ENCODE data around the gene ANGPTL2. TPM values are rescaled to one million over a fixed set of nuclear protein-coding genes. Genes with fewer than 3 reads are reported as not detected.

ANGPTL2 gene
- total RNA-seq, 1 experiment from 2014 or later, result 0.08 TPM

DNA sequence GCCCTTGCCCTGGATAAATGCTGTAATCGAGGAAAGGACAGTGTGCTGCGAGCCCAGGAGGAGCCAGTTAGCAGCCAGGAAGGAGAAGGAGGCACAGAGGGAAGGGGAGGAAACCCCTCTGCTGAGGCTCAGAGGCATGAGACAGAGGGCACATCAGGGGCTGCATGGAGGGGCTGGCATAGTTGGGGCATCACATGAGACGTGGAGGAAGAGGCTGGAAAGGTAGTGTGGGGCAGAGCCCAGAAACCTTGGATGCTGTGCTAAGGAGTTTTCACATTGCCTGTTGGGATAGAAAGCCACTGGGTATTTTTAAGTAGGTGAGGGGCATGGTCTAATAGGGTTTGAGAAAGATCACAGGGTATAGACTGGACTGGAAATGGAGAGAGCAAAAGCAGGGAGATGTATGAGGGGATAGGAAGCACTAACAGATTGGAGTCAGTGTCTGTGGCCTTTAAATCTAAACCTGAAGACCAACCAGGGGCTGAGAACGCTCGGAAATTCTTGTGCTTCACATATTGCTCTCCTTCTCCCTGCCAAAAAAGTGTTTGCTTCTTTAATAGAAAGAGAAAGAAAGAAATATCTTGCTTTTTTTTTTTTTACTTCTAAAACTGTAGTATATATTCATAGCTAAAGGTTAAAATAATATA is 33.0 kb upstream of the ANGPTL2 start:
- Histone ChIP-seq H3K27ac (ENCODE audit: low read length) (no peak overlapping the region), H3K4me1 (ENCODE audit: control insufficient read depth, insufficient read depth, low read length) (peaks cover 4% of the 10 kb centered on the region; the same call in 1 of the 2 replicates), H3K4me3 (ENCODE audit: low read depth in 2 of 2, low read length in 2 of 2) (no peak overlapping the region), H3K36me3 (ENCODE audit: control insufficient read depth, insufficient read depth, low read length) (no peaks in the 10 kb centered on the region), H3K9me3 (ENCODE audit: control insufficient read depth, insufficient read depth, low read depth, low read length) (no peaks in the 10 kb centered on the region), H3K27me3 (ENCODE audit: control insufficient read depth, insufficient read depth, low read length) (no peaks in the 10 kb centered on the region)
- ChIA-PET CTCF (no interaction called here), POLR2A (no interaction called here)
- DNase-seq (ENCODE audit: low read depth, low spot score) (no peak), ATAC-seq (no peak)
- TF ChIP-seq SIN3A (IDR thresholded peaks at IDR 0.05; ENCODE audit: borderline replicate concordance, insufficient read depth, low read depth, low read length) (no peak), POLR2AphosphoS5 (IDR thresholded peaks at IDR 0.05; ENCODE audit: low read depth, low read length) (no peak), TCF7L2 (IDR thresholded peaks at IDR 0.05; ENCODE audit: low read depth, low read length) (no peak)
- TF ChIP-seq, protein P1, sequence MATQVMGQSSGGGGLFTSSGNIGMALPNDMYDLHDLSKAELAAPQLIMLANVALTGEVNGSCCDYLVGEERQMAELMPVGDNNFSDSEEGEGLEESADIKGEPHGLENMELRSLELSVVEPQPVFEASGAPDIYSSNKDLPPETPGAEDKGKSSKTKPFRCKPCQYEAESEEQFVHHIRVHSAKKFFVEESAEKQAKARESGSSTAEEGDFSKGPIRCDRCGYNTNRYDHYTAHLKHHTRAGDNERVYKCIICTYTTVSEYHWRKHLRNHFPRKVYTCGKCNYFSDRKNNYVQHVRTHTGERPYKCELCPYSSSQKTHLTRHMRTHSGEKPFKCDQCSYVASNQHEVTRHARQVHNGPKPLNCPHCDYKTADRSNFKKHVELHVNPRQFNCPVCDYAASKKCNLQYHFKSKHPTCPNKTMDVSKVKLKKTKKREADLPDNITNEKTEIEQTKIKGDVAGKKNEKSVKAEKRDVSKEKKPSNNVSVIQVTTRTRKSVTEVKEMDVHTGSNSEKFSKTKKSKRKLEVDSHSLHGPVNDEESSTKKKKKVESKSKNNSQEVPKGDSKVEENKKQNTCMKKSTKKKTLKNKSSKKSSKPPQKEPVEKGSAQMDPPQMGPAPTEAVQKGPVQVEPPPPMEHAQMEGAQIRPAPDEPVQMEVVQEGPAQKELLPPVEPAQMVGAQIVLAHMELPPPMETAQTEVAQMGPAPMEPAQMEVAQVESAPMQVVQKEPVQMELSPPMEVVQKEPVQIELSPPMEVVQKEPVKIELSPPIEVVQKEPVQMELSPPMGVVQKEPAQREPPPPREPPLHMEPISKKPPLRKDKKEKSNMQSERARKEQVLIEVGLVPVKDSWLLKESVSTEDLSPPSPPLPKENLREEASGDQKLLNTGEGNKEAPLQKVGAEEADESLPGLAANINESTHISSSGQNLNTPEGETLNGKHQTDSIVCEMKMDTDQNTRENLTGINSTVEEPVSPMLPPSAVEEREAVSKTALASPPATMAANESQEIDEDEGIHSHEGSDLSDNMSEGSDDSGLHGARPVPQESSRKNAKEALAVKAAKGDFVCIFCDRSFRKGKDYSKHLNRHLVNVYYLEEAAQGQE (IDR thresholded peaks at IDR 0.05; ENCODE audit: insufficient read depth in 1 of 2, low read depth in 2 of 2, low read length in 1 of 2), result no peak
- TF ChIP-seq, protein P2, sequence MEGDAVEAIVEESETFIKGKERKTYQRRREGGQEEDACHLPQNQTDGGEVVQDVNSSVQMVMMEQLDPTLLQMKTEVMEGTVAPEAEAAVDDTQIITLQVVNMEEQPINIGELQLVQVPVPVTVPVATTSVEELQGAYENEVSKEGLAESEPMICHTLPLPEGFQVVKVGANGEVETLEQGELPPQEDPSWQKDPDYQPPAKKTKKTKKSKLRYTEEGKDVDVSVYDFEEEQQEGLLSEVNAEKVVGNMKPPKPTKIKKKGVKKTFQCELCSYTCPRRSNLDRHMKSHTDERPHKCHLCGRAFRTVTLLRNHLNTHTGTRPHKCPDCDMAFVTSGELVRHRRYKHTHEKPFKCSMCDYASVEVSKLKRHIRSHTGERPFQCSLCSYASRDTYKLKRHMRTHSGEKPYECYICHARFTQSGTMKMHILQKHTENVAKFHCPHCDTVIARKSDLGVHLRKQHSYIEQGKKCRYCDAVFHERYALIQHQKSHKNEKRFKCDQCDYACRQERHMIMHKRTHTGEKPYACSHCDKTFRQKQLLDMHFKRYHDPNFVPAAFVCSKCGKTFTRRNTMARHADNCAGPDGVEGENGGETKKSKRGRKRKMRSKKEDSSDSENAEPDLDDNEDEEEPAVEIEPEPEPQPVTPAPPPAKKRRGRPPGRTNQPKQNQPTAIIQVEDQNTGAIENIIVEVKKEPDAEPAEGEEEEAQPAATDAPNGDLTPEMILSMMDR (IDR thresholded peaks at IDR 0.05), result no peak
- intact Hi-C loops (cut with micrococcal nuclease; ENCODE audit: unreplicated experiment), result no loop called here
- in situ Hi-C loops (cut with HindIII; ENCODE audit: low pct_unique_long_range_greater_than_20kb, low sequenced_read_pairs), result no loop called here
- no TSS peak for BruUV-seq (replicated peaks)

DNA sequence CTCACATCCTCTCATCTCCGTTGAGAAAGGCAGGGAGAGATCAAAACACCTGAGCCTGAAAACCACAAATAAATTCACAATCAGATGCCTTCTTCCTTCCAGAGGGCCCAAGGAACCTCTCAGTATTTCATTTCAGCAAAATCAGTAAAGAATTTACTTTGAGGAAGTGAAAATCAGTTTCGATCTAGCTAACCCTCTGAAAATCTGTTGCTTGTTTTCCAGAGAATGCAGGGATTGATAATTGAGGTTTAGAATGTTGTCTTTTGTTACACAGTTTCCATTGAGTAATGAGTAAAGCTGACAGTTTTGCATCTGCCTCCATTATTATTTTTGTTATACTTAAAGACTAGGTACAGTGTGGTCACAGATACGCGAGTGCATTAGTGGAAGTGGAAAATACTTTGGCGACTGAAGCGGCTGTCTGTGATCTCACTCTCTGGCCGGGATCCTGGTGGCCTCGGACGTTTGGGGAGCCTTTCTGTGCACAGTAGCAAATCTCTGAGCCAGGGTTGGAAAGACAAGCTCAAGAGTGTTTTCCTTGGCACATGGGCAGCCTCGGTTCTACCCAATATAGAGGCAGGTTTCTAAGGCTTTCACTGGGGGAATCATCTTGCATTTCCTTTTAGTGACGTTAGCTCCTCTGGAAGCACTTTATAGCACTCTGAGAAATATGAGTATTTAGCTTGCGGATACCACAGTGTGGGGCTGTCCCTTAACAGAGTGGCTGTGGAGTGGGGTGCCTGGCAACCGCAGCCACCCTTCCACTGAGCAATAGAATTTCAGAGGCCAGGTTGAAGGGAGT is 32.2 kb upstream of the ANGPTL2 start:
- ATAC-seq (no peak), DNase-seq (ENCODE audit: low read depth, low spot score) (no peak)
- Histone ChIP-seq H3K4me3 (ENCODE audit: low read depth in 2 of 2, low read length in 2 of 2) (no peak overlapping the region), H3K27ac (ENCODE audit: low read length) (no peak overlapping the region), H3K36me3 (ENCODE audit: control insufficient read depth, insufficient read depth, low read length) (no peaks in the 10 kb centered on the region), H3K4me1 (ENCODE audit: control insufficient read depth, insufficient read depth, low read length) (peaks cover 4% of the 10 kb centered on the region; the same call in 1 of the 2 replicates), H3K9me3 (ENCODE audit: control insufficient read depth, insufficient read depth, low read depth, low read length) (no peaks in the 10 kb centered on the region), H3K27me3 (ENCODE audit: control insufficient read depth, insufficient read depth, low read length) (no peaks in the 10 kb centered on the region)
- in situ Hi-C loops (cut with HindIII; ENCODE audit: low pct_unique_long_range_greater_than_20kb, low sequenced_read_pairs), result no loop called here
- no TSS peak for BruUV-seq (replicated peaks)
- POLR2A ChIA-PET, result no interaction called here
- intact Hi-C loops (cut with micrococcal nuclease; ENCODE audit: unreplicated experiment), result no loop called here
- CTCF ChIA-PET, result no interaction called here
- TF ChIP-seq, protein P1 (IDR thresholded peaks at IDR 0.05; ENCODE audit: insufficient read depth in 1 of 2, low read depth in 2 of 2, low read length in 1 of 2), result no peak
- TF ChIP-seq TCF7L2 (IDR thresholded peaks at IDR 0.05; ENCODE audit: low read depth, low read length) (no peak), SIN3A (IDR thresholded peaks at IDR 0.05; ENCODE audit: borderline replicate concordance, insufficient read depth, low read depth, low read length) (no peak), POLR2AphosphoS5 (IDR thresholded peaks at IDR 0.05; ENCODE audit: low read depth, low read length) (no peak)
- TF ChIP-seq, protein P2 (IDR thresholded peaks at IDR 0.05), result no peak

All from Panc1 (cell line).